HEK293T (cell line): ENCODE results near the gene MAB21L2.

Source experiments
- ARNT ChIP-seq: fragments of 450-650 bp; IDR thresholded peaks from 2 replicates; pipeline ENCODE4 v1.6.1; 2017; ENCODE audit warnings: mild to moderate bottlenecking
- BHLHE40 ChIP-seq: fragments of 450-650 bp; IDR thresholded peaks from 2 replicates; pipeline ENCODE4 v1.6.1; 2016; ENCODE audit warnings: mild to moderate bottlenecking, moderate library complexity, borderline replicate concordance
- FOXA1 ChIP-seq: fragments of 450-650 bp; IDR thresholded peaks from 2 replicates; pipeline ENCODE4 v1.6.1; 2016; ENCODE audit warnings: mild to moderate bottlenecking
- FOXK2 ChIP-seq: fragments of 450-650 bp; IDR thresholded peaks from 2 replicates; pipeline ENCODE4 v1.6.1; 2016; ENCODE audit warnings: mild to moderate bottlenecking
- FOXM1 ChIP-seq: fragments of 450-650 bp; IDR thresholded peaks from 2 replicates; pipeline ENCODE4 v1.6.1; 2017; ENCODE audit warnings: mild to moderate bottlenecking, borderline replicate concordance
- HDGF ChIP-seq: fragments of 450-650 bp; IDR thresholded peaks from 2 replicates; pipeline ENCODE4 v1.6.1; 2017; ENCODE audit warnings: antibody characterized with exemption, borderline replicate concordance
- LEF1 ChIP-seq: fragments of 450-650 bp; IDR thresholded peaks from 2 replicates; pipeline ENCODE4 v1.6.1; 2017; ENCODE audit warnings: mild to moderate bottlenecking, borderline replicate concordance
- NFRKB ChIP-seq: fragments of 450-650 bp; IDR thresholded peaks from 2 replicates; pipeline ENCODE4 v1.6.1; 2016; ENCODE audit warnings: mild to moderate bottlenecking, moderate library complexity
- PKNOX1 ChIP-seq: fragments of 450-650 bp; IDR thresholded peaks from 2 replicates; pipeline ENCODE4 v1.6.1; 2016
- SUZ12 ChIP-seq: fragments of 450-650 bp; IDR thresholded peaks from 2 replicates; pipeline ENCODE4 v1.6.1; 2016; ENCODE audit warnings: mild to moderate bottlenecking
- TARDBP ChIP-seq: fragments of 450-650 bp; IDR thresholded peaks from 2 replicates; pipeline ENCODE4 v1.6.1; 2016

- no peak for TF ChIP-seq TARDBP
- TF ChIP-seq HDGF: no peak
- TF ChIP-seq BHLHE40: no peak
- no peak for TF ChIP-seq PKNOX1
- no peak for TF ChIP-seq SUZ12
- no peak for TF ChIP-seq FOXK2
- TF ChIP-seq ARNT: no peak
- TF ChIP-seq FOXA1: no peak
- no peak for TF ChIP-seq FOXM1
- TF ChIP-seq LEF1: no peak
- no peak for TF ChIP-seq NFRKB
Measured at GRCh38 chr4:150541681-150542080, 40.3 kb upstream of the MAB21L2 start.
